CD4-positive, alpha-beta T cell treated with Interleukin-2 at 100 ng/mL for 4 hours (primary cell): ENCODE data around the gene DYRK3.

Experiments used
- DNase-seq: peaks from one replicate; pipeline ENCODE4 v3.0.0-alpha.2; 2020; ENCODE audit warnings: low spot score

Gene DYRK3

GRCh38 chr1:206684003-206684402 lies 48.7 kb downstream of the DYRK3 start:
- no peak for DNase-seq

DNA sequence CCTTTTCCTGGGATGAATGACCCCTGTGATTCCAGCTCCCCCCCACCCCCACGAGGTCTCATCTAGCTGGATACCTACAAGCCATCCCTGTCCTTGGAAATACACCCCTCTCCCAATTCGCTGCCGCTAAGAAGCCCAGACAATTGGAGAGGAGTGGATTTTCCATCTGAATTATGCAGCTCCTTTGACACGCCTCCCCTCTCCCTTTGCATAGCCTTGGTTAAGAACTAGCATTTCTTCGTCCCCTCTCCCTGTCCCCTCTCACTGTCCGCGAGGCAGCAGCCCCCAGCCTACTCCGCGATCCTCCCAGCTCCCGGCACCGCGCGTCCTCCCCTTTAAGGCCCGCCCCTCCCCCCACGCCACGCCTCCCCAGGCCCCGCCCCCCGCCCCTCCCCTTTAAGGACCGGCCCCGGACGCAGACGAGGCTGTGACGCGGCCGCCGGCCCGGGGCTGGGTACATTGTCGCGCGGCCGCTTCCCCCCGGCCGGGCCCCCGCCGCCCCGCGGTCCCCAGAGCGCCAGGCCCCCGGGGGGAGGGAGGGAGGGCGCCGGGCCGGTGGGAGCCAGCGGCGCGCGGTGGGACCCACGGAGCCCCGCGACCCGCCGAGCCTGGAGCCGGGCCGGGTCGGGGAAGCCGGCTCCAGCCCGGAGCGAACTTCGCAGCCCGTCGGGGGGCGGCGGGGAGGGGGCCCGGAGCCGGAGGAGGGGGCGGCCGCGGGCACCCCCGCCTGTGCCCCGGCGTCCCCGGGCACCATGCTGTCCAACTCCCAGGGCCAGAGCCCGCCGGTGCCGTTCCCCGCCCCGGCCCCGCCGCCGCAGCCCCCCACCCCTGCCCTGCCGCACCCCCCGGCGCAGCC lies 49.4 kb downstream of the DYRK3 start, which contains the start of gene MAPKAPK2:
TSS of gene MAPKAPK2 (plus strand) at position 428 of the 856 bp plus-strand sequence. CDS start at position 753, 325 bp downstream.
- DNase-seq = peak; percentile 67

GRCh38 chr1:206685334-206685768 lies 50.0 kb downstream of the DYRK3 start:
- DNase-seq = peak; percentile 22

DNA sequence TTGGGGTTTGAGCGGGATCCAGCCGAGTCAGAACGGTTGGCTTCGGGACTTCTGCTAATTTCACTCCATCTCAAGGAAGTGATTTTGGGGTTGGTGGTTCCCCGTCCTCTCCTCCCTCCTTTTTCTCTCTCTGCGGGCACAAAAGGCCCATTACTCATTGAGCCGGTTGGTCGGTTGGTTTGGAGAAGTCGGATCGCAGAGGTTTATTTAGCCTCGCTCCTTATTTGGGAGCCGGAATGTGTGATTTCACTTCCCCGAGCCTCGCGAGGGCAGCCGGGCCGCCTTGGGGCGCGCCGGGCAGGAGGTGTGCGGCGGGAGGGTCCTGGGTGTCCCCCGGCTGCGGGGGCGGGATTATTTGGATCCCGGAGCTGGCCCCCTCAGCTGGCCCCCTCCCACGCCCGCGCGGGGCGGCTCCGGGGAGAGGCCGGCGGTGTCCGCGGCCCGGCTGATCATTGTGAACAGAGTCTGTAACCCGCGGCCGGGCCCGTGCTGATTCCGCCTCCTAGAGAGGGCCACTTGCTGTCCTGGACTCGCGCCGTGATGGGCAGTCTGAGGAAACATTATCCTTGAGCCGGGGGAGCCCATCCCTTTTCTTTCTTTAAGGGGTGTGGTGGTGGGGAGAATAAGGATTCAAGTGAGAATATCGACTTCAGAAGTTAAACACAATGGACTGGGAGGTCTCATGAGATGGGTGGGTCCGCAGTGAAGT lies 50.6 kb downstream of the DYRK3 start:
- peak; percentile 69 for DNase-seq

DNA sequence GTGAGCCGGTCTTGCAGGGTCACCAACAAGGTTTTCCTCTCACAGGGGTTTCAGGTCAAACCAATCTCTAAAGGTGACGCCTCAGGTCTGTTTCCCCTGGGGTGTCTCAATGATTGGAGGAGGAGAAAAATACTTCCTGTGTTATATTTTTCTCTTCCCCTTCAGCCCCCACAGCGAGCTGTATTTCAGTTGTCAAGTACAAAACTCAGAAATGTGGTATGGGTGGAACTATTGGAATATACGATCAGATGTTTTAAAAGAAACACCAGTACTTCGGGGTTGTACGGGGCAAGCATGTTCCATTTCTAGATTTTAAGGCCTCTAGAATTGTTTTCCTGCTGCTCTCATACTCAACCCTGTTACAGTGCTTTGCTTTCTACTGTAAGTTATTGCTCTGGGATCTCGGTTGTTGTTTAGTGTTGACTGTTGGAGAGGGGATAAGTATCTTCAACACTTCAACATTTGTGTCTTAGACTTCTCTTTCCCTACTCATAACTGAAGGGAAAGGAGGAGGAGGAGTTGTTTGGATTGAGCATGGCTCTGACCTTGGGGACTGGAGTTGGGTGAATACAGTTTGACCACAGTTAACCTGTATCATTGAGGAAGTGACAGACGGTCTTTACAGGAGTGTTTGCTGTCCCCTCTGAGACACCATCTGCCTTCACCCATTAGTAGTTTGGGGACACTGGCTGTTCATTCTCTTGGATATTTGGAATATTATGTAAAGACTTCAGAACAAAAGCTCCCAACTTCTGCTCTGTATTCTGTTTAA lies 51.3 kb downstream of the DYRK3 start:
- peak; percentile 43 for DNase-seq

- DNase-seq = no peak
These were observed 52.0 kb downstream of the DYRK3 start for GRCh38 chr1:206687251-206687914.

DNA sequence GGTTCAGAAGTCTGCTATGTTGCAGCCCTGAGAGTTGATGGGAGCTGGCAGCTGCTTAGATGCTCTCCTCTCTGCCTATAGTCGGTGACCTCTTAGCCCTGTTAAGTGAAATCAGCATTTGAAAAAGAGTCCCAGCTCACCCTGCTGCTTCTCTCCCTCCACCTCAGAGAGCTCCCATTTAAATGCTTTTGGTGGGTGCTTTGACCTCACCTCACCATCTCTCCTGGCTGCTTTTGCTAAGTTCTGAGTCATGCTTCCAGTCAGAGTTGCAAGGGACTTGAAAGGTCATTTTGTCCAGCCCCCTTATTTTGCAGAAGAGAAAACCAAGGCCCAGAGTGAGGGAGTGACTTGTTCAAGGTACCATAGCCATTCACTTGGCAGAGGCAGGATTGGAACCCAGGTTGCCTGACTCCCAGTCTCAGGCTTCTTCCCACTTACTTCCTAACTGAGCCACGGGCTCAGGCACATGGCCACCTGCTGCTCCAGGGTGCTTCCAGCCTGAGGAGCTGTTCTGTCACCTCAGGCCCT lies 52.6 kb downstream of the DYRK3 start:
- DNase-seq = no peak

DNA sequence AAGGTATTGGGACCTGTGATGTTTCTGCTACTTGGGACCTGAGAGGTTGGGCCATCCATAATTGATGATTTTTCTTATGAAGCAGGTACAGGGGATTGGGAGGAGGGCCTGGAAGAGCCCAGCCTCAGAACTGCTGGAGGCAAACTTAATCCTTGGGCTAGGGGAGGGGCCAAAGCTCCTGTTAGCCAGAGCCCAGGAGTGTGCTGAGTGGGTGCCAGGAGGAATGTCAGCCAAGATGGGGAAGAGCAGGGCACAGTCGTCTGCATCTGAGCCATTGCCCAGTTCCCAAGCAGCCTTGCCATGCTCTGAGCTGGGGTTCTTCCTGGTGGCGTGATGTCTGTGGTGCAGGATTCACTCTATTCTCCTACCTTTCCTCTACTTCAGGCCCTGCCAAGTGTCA lies 55.2 kb downstream of the DYRK3 start:
- DNase-seq = no peak

GRCh38 chr1:206691604-206692003 lies 56.3 kb downstream of the DYRK3 start:
- no peak for DNase-seq

DNA sequence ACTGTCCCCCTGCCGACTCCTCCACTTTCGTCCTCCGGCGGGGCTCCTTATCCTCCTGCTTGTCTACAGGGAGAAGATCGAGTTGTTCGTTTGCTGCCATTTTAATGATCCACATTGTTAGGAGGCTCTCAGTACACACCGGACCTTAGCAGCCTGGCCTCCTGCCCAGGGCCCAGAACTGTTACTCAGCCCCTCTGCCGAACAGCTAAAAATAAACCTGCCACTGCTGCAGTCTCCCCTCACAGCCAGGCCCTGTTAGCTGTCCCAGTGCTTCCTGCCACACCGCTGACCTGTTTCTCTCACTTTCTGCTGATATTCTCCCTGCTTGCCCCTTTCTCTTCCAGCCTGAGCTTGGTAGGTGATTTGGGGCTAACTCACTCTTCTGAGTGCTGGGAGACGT lies 57.7 kb downstream of the DYRK3 start:
- DNase-seq = no peak

DNA sequence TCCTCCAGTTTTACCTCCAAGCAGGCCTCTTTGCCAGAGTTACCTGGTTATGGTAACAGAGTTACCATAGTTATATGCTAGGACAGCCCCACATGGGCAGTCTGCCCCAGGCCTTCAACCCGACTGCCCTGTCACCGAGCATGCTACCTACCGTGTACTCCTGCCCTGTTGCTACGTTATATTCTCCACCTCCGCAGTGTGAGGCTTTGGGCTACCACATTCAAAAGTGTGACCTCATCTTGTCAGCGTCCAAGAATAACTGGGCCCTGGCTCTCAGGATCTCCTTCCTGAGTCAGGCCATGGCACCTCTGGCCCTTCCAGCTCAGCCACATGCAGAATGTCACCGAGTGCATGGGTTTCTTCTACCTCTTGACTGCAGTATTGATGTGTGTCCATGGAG lies 58.3 kb downstream of the DYRK3 start:
- DNase-seq = no peak

- no peak for DNase-seq
These were observed 59.1 kb downstream of the DYRK3 start for GRCh38 chr1:206694171-206695124.

GRCh38 chr1:206695733-206696132 lies 60.4 kb downstream of the DYRK3 start:
- DNase-seq = no peak

DNA sequence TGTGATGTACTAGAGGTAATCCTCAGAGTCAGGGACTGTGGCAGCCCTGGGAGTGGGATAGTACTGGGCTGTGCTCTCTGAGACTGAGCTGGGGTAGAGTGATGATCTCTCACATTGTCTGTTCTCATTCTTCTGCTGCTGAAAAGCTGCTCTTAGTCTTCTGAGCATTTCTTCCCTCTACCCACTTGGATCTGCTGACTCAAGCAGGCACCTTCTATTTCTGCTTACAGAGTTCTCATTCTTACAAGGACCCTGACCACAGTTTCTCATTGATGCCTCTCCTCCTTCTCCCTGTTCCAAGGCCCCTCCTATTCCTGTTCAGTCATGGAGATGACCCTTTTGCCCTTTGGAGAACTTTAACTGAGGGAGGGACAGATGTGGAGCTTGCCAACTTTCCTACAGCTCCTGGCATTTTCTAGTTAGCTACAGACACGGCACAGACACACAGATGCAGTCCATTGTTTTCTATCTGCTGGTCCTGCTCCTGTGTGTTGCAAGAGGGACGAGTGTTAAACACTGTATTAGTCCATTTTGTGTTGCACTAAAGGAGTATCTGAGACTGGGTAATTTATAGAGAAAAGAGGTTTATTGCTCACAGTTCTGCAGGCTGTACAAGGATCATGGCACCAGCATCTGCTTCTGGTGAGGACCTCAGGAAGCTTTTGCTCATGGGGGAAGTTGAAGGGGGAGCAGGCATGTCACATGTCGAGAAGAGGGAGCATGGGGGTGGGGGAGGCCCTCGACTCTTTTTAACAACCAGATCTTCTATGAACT lies 61.7 kb downstream of the DYRK3 start:
- DNase-seq = no peak

GRCh38 chr1:206698011-206698410 lies 62.7 kb downstream of the DYRK3 start:
- no peak for DNase-seq
